GM12891 (cell line): ENCODE measurements around the gene AHI1.

Experiments used
- DNase-seq: peaks from one replicate; pipeline ENCODE4 v3.0.0; 2011; ENCODE audit warnings: low spot score; ENCODE audit not compliant: insufficient read length
- FAIRE-seq: peaks from 2 replicates; lab custom pipeline; 2011; peaks lifted over from hg19 to GRCh38; lab: Jason Lieb, UNC
- PAX5 ChIP-seq: IDR thresholded peaks from 2 replicates; pipeline ENCODE4 v1.6.1; 2011; ENCODE audit warnings: low read length, moderate library complexity, mild to moderate bottlenecking; ENCODE audit not compliant: insufficient read depth, severe bottlenecking
- POLR2A ChIP-seq: IDR thresholded peaks from 2 replicates; pipeline ENCODE4 v1.6.1; 2011; ENCODE audit warnings: low read depth, low read length, control low read depth
- POLR2AphosphoS5 ChIP-seq: IDR thresholded peaks from 2 replicates; pipeline ENCODE4 v1.6.1; 2011; ENCODE audit warnings: low read depth, low read length, control low read depth
- POU2F2 ChIP-seq: IDR thresholded peaks from 2 replicates; pipeline ENCODE4 v1.6.1; 2011; ENCODE audit warnings: low read depth, mild to moderate bottlenecking, control low read depth, low read length, moderate library complexity
- SPI1 ChIP-seq: IDR thresholded peaks from 2 replicates; pipeline ENCODE4 v1.6.1; 2011; ENCODE audit warnings: low read depth, low read length, control low read depth
- TAF1 ChIP-seq: IDR thresholded peaks from 2 replicates; pipeline ENCODE4 v1.6.1; 2011; ENCODE audit warnings: low read depth, low read length, control low read depth

Gene AHI1

DNA sequence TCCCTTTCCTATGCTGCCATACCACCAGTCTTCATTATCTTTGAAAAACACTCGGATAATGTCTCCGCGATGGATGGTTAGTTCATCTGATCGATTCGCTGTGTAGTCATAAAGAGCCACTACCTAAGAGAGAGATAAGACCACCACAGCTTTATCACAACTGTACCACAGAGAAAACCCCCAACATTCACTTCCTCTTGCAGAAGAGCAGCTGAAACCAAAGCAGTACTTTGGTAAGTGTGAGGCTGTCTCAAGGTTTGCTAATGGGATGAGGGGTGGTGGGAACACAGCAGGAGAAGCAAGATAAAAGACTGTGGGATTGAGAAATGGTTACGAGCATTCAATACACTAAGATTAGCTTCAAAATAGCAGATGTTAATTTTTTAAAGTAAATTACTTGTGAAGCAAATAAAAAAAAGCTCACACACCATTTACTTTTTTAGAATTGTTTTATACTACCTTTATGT lies 174.3 kb downstream of the AHI1 start:
- TF ChIP-seq POU2F2 (0 out of 2 replicates have a peak, but pooled peaks have one; percentile 71), SPI1 (peak; percentile 100), PAX5 (no peak)
- FAIRE-seq (peak; percentile 95), DNase-seq (peak; percentile 41)

DNA sequence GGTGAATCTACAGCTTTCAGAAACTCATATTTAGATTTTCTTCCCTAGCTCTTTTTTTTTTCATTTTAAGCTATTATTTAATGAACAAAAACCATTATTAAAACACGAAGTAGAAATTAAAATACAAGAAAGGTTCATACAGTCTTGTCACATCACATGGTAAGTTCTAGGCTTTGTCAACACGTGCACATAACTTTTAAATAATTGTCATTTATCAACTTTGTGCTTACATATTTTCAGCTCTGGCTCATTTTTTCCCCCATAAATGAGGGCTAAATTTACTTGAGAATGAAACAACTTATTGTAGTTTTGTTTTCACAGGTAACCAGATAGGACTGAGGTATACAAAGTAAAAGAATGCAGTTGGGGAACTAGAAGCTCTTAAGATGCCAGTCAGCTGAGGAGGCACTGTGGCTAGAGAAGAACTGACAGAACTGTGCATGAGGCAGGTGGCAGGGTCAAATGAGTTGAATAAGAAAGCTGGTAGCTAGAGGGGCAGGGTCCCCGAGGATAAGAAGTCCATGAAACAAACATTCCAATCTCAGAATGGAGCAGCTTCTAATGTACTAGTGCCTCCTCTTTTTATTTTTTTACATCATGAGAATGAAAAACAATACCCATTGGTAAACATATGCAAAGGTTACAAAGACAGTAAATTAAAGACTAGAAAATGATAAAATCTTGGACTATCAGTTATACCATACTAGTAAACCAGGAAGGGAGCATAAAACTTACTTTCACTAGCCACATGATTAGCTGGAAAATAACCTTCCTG lies 174.9 kb downstream of the AHI1 start:
- FAIRE-seq: peak; percentile 76
- TF ChIP-seq POU2F2: no peak
- no peak for TF ChIP-seq SPI1
- TF ChIP-seq PAX5: no peak
- no peak for TF ChIP-seq POLR2AphosphoS5
- DNase-seq: no peak

- TF ChIP-seq POLR2AphosphoS5 (no peak), SPI1 (no peak), TAF1 (no peak), POU2F2 (no peak), PAX5 (no peak), POLR2A (no peak)
- FAIRE-seq: no peak
- no peak for DNase-seq
Measured at GRCh38 chr6:135320721-135321621, 176.6 kb downstream of the AHI1 start.

DNA sequence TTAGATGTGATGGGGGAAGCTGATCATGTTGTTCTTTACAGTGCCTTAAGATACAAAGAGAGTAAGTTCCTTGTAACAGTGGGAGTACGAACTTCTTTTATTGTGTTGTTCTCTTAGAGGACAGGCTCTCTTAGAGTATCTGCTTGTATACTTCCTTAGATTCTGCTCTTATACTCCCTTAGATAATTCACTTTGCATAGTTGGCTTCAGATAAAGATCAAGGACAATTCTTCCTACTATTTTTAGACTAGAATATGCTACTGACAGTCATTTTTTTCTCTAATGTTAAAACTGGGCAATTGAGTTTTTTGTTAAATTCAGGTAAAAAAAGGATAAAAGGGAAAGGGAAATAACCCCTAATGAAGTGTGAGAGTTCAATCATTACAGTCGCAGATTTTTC lies 177.7 kb downstream of the AHI1 start:
- no peak for DNase-seq
- TF ChIP-seq POU2F2 (no peak), POLR2A (no peak)
- no peak for FAIRE-seq

DNA sequence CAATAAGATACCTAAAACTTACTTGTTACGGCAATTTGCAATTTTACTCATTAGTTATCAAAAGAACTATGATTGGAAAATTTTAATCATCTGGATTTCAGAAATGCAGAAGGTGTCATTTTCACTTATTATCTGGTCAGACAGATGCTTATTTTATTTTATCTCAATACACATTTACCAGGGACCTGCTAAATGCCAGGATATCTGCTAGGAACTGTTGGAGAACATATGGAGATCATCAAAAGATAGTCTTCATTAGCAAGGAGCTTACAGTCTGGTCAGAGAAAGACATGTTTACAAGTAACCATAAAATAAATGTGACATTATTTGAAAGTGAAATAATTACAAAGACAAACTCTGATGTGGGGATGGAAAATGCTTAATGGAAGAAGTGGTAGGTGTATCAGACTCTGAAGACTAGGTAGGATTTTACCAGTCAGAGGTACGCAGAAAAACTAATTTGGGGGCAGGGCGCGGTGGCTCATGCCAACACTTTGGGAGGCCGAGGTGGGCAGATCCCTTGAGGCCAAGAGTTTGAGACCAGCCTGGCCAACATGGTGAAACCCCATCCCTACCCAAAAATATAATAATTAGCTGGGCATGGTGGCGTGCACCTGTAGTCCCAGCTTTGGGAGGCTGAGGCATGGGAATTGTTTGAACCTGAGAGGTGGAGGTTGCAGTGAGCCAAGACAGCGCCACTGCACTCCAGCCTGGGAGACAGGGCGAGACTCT lies 178.6 kb downstream of the AHI1 start:
- FAIRE-seq: no peak
- DNase-seq: no peak
- TF ChIP-seq POLR2A: no peak
- no peak for TF ChIP-seq PAX5
- TF ChIP-seq TAF1: no peak
- no peak for TF ChIP-seq SPI1
- TF ChIP-seq POU2F2: no peak
- no peak for TF ChIP-seq POLR2AphosphoS5

DNA sequence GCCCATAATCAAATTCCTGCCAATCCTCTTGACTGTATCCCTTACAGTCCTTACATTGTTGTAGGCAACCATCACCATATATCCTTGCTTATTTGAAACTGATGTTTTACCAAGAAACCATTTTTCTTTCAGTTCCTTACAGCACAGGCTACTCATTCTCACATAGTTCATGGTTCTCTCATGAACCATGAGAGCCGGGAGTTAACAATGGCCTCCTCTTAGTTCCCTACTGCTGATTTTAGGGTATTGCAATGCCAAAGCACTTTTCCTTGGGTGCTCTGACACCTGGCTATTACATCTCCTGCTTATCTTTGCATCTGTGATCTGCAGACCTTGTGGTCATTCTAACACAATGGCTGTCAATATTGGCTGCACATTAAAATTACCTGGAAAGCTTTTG lies 183.0 kb downstream of the AHI1 start:
- no peak for DNase-seq
- TF ChIP-seq SPI1 (peak; percentile 80), POU2F2 (no peak), PAX5 (no peak)
- peak; percentile 61 for FAIRE-seq

DNA sequence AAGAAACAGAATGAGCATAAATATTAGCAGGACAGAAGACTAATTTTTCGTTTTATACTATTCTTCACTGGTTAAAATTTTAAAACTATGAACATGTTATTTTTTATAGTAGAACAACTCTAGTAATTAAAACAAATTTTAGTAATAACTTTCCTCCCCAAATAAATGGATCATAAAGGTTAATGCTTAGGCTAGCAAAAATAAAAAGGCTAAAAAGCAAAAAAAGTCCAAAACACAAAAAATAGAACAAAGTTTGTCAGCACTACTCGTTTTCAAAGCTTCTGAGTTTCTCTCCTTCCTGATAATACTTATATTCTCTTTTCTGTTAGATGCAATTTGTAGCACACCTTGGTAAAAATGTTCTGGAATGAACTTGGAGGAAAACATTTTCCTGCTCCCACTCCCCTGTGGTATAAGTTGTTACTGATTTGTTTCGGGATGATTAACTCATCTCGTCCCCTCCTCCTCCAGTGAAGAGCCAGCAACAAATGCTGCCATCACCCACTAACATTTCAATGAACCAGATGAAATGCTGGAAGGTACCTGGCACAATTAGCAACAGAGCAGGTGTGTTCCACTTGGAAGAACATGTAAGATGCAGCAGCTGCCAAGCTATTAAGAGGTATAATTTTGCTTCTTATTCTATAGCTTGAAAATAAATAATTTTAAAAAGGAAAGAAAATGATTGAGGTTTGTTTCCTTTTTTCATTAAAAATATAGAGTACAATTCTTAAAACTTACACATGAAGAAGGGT lies 185.9 kb downstream of the AHI1 start:
- TF ChIP-seq PAX5: no peak
- TF ChIP-seq SPI1: no peak
- no peak for TF ChIP-seq POLR2A
- TF ChIP-seq POLR2AphosphoS5: no peak
- no peak for TF ChIP-seq POU2F2
- TF ChIP-seq TAF1: no peak
- DNase-seq (no peak), FAIRE-seq (no peak)

- peak; percentile 28; the same call in 1 of the 2 replicates for TF ChIP-seq SPI1
- TF ChIP-seq PAX5: no peak
- no peak for TF ChIP-seq POLR2A
- no peak for TF ChIP-seq POLR2AphosphoS5
- FAIRE-seq (no peak), DNase-seq (no peak)
Measured at GRCh38 chr6:135310291-135310690, 187.2 kb downstream of the AHI1 start.

- no peak for DNase-seq
- TF ChIP-seq POLR2A (no peak), POU2F2 (no peak), SPI1 (peak; percentile 66)
Measured at GRCh38 chr6:135306740-135307420, 190.7 kb downstream of the AHI1 start.

More at GRCh38 chr6:135306740-135307420, 190.7 kb downstream of the AHI1 start:
- no peak for FAIRE-seq
